PFSK-1 (cell line): Measurements from ENCODE around the gene PHLPP1.

Experiments used
- FOXP2 ChIP-seq: optimal IDR thresholded peaks from 2 replicates; pipeline ENCODE3; 2011; ENCODE audit warnings: borderline replicate concordance, control low read depth, inconsistent platforms; ENCODE audit not compliant: insufficient read depth; ENCODE audit errors: extremely low read length, extremely low read depth
- POLR2AphosphoS5 ChIP-seq: IDR thresholded peaks from 2 replicates; pipeline ENCODE4 v1.6.1; 2012; ENCODE audit warnings: low read depth, mild to moderate bottlenecking, control low read depth, low read length, moderate library complexity
- REST ChIP-seq, 2 experiments: IDR thresholded peaks; 2 replicates each; pipeline versions ENCODE4 v1.6.1 to v1.8.0; 2011 to 2012; ENCODE audit warnings: low read depth in 2 of 2, low read length in 2 of 2, control low read depth in 1 of 2, inconsistent platforms in 1 of 2, mild to moderate bottlenecking in 1 of 2, moderate library complexity in 1 of 2; ENCODE audit not compliant: insufficient read depth in 1 of 2
- SIN3A ChIP-seq: IDR thresholded peaks from 2 replicates; pipeline ENCODE4 v1.6.1; 2012; ENCODE audit warnings: mild to moderate bottlenecking, low read length, moderate library complexity, borderline replicate concordance; ENCODE audit not compliant: insufficient read depth
- TAF1 ChIP-seq: IDR thresholded peaks from 2 replicates; pipeline ENCODE4 v1.6.1; 2012; ENCODE audit warnings: low read length, control low read depth, borderline replicate concordance; ENCODE audit not compliant: insufficient read depth

The PHLPP1 gene

DNA sequence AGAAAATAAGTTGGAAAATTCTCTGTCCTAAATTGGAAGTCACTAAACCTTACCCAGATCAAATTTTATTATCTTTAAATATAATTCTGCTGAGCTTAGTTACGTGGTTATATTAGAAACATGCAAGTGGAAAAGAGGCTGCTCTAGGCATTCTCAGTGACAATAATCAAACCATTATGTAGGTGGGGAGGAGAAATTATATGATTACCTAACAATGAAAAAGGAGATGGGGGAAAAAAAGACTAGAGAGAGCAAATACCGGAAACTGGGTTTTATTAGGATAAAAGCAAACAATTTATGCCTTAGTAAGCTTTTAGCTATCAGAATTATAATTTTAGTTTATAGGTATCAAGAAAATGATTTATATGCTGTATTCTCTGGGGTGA, 53.2 kb downstream of the PHLPP1 start:
- TF ChIP-seq SIN3A = no peak
- no peak for TF ChIP-seq TAF1

DNA sequence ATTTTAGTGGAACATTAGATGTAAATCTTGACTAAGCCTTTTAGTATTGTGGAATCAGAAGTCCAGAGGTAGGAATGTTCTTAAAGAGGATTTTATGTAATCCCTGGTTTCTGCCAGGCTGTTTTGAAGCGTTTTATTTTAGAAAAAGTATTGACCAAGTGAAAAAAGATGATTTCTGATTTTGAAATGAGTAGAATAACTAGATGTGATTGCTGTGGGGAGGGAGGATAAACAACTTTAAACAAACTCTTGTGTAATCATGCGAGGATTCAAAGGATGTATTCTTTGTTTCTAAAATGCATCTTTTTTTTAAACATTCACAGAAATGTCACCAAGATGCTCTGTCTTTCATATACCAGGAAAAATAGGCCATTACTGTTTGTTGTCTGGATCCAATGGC, 53.9 kb downstream of the PHLPP1 start:
- no peak for TF ChIP-seq POLR2AphosphoS5
- no peak for TF ChIP-seq FOXP2
- TF ChIP-seq REST (IDR thresholded peaks at IDR 0.05; ENCODE audit: insufficient read depth in 1 of 2, low read depth in 2 of 2, low read length in 2 of 2) = no peak
- no peak for TF ChIP-seq TAF1
- no peak for TF ChIP-seq SIN3A

GRCh38 chr18:62771494-62772270, 56.3 kb downstream of the PHLPP1 start:
- no peak for TF ChIP-seq REST (IDR thresholded peaks at IDR 0.05; ENCODE audit: insufficient read depth in 1 of 2, low read depth in 2 of 2, low read length in 2 of 2)

DNA sequence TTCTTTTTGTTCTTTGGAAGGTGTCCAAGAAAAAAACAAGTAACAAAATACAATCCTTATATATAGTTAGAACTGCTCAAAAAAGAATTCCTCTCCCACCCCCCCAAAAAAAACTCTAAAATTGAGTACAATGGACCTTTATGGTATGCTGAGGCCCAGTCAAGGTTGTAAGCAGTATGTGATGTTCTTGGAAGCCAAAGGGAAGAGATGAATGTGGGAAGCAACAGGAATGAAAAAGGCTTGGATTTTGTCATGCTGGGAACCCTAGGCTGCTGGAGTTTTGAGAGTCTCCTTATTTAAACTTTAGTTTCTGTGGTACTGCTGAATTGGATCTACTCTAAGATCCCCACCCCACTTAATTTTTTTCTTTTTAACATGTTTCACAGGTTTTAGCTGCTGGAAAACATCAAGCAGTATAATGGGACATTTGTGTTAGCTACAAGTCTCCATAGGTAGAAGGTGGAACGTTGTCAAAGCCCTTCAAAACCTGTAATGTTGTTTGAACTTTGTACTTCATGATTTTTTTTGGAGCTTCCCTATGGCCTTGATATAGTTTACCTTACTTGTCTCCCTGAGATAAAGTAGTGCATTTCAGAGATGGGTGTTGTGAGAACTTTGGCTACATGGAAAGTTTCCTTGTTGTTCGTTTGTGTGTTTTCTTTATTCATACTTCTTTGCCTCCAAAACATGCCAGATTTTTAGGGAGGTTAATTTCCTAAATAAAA, 57.7 kb downstream of the PHLPP1 start:
- TF ChIP-seq POLR2AphosphoS5 (no peak), REST (IDR thresholded peaks at IDR 0.05; ENCODE audit: insufficient read depth in 1 of 2, low read depth in 2 of 2, low read length in 2 of 2) (no peak)

DNA sequence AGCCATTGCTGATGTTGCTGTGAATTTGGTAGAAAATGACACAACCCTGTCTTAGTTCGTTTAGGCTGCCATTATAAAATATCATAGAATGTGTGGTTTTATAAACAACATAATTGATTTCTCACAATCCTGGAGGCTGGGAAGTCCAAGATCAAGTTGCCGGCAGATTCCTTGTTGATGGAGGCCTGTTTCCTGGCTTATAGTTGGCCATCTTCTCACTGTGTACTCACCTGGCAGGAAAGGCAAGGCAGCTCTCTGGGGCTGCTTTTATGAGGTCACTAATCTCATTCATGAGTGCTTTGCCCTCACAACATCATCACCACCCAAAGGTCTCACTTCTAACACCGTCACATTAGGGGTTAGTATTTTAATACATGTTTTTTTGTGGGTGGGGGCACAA, 58.4 kb downstream of the PHLPP1 start:
- no peak for TF ChIP-seq SIN3A

DNA sequence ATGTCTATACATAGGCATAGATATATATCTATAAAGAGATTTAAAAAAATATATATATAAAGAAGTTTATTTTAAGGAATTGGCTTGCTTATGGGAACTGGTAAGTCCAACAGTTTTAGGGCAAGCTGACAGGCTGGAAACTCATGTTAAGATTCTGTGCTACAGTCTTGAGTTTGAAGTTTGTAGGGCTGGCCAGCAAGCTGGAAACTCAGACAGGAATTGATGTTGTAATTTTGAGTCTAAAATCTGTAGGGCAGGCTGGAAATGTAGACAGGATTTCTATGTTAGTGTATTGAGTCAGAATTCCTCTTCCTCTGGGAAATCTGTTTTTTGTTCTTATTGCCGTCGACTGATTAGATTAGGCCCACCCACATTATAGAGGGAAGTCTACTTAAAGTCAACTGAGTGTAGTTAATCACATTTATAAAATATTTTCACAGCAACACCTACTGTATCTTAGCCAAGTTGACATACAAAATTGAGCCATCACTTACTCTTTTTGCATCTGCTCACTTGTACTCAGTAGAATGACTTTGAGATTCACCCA, 60.8 kb downstream of the PHLPP1 start:
- no peak for TF ChIP-seq SIN3A
- no peak for TF ChIP-seq TAF1
- TF ChIP-seq FOXP2 = no peak
- no peak for TF ChIP-seq POLR2AphosphoS5
- no peak for TF ChIP-seq REST (IDR thresholded peaks at IDR 0.05; ENCODE audit: insufficient read depth in 1 of 2, low read depth in 2 of 2, low read length in 2 of 2)
